PC-3 (cell line): ENCODE results near the gene MGMT. TPM values are rescaled to one million over a fixed set of nuclear protein-coding genes. Genes with fewer than 3 reads are reported as not detected.

Source experiments
- ATAC-seq: fragments of 200-7000 bp; cut with Tn5 transposase; 2 replicates; pipeline ENCODE4 v1.9.1; 2020; ENCODE audit warnings: mild to moderate bottlenecking, moderate library complexity
- BruUV-seq: library from RNA; stranded (reverse); fragments of 400-500 nt; replicated peaks from 2 replicates; lab custom pipeline; 2021; lab: Mats Ljungman, UMichigan
- CTCF ChIA-PET: fragments of 300-600 bp; sonication (Branson Sonifier 250); formaldehyde crosslinking; loops from one replicate; lab custom pipeline; 2022; ENCODE audit warnings: antibody characterized with exemption; lab: Charles Lee
- POLR2A ChIA-PET: fragments of 300-600 bp; sonication (Branson Sonifier 250); formaldehyde crosslinking; loops from one replicate; lab custom pipeline; 2022; ENCODE audit warnings: antibody characterized with exemption; ENCODE audit not compliant: unreplicated experiment; lab: Charles Lee
- DNase-seq: peaks from one replicate; pipeline ENCODE4 v3.0.0-alpha.2; 2015
- H2AFZ ChIP-seq: fragments of 300-600 bp; sonication (generic); 2 replicates; pipeline ENCODE4 v1.6.0; 2016; ENCODE audit warnings: antibody characterized with exemption, low read length
- H3F3A ChIP-seq: fragments of 300-600 bp; sonication (generic); one replicate; pipeline ENCODE4 v1.6.0; 2017; ENCODE audit warnings: antibody characterized with exemption, low read length, control low read depth, mild to moderate bottlenecking; ENCODE audit not compliant: unreplicated experiment
- H3K27ac ChIP-seq: fragments of 300-600 bp; sonication (generic); 2 replicates; pipeline ENCODE4 v1.5.1; 2016; ENCODE audit warnings: mild to moderate bottlenecking, low read length
- H3K27me3 ChIP-seq: fragments of 300-600 bp; sonication (generic); 2 replicates; pipeline ENCODE4 v1.6.1; 2016; ENCODE audit warnings: low read length, mixed read lengths
- H3K36me3 ChIP-seq: fragments of 300-600 bp; sonication (generic); 2 replicates; pipeline ENCODE4 v1.6.1; 2016; ENCODE audit warnings: low read depth, mixed run types, low read length, mixed read lengths
- H3K4me1 ChIP-seq: fragments of 300-600 bp; sonication (generic); 2 replicates; pipeline ENCODE4 v1.5.1; 2016; ENCODE audit warnings: low read length; ENCODE audit not compliant: insufficient read depth
- H3K4me2 ChIP-seq: fragments of 300-600 bp; sonication (generic); 2 replicates; pipeline ENCODE4 v1.6.0; 2016; ENCODE audit warnings: low read length
- H3K4me3 ChIP-seq: fragments of 300-600 bp; sonication (generic); 2 replicates; pipeline ENCODE4 v1.5.1; 2016; ENCODE audit warnings: mild to moderate bottlenecking, low read length, mixed read lengths
- H3K79me2 ChIP-seq: fragments of 300-600 bp; sonication (generic); 2 replicates; pipeline ENCODE4 v1.6.1; 2017; ENCODE audit warnings: low read length, mixed read lengths
- H3K9ac ChIP-seq: fragments of 300-600 bp; sonication (generic); 2 replicates; pipeline ENCODE4 v1.6.0; 2016; ENCODE audit warnings: mild to moderate bottlenecking, low read length
- H3K9me2 ChIP-seq: fragments of 300-600 bp; sonication (generic); replicated peaks from 2 replicates; pipeline ENCODE4 v1.6.1; 2016; ENCODE audit warnings: mixed run types, low read length, mixed read lengths
- H3K9me3 ChIP-seq: fragments of 300-600 bp; sonication (generic); 2 replicates; pipeline ENCODE4 v1.6.1; 2016; ENCODE audit warnings: low read length, mixed read lengths
- H4K20me1 ChIP-seq: fragments of 300-600 bp; sonication (generic); 2 replicates; pipeline ENCODE4 v1.6.1; 2016; ENCODE audit warnings: low read length, mixed read lengths
- CTCF ChIP-seq: fragments of 300-600 bp; sonication (generic); conservative IDR thresholded peaks from 2 replicates; pipeline ENCODE4 v1.5.1; 2017; ENCODE audit warnings: antibody characterized with exemption, low read depth, mild to moderate bottlenecking, low read length
- EZH2 ChIP-seq: fragments of 300-600 bp; sonication (generic); IDR thresholded peaks from one replicate; pipeline ENCODE4 v1.6.1; 2017; ENCODE audit warnings: antibody characterized with exemption, mild to moderate bottlenecking, low read length; ENCODE audit not compliant: unreplicated experiment
- EZH2phosphoT487 ChIP-seq: fragments of 300-600 bp; sonication (generic); IDR thresholded peaks from 2 replicates; pipeline ENCODE4 v1.6.1; 2018; ENCODE audit warnings: mild to moderate bottlenecking, antibody characterized with exemption, low read length, borderline replicate concordance
- intact Hi-C: fragments of 100-400 bp; cut with micrococcal nuclease; formaldehyde crosslinking; loops from 2 replicates; pipeline ENCODE4 v1.9.0; 2023
- total RNA-seq: library from RNA; depleted of rRNA; stranded (reverse); fragments of >200 nt; gene quantifications from 2 replicates; pipeline ENCODE4 v1.2.3, GENCODE V29; 2014

Gene MGMT
- total RNA-seq, 1 experiment from 2014 or later = 19.8 TPM

DNA sequence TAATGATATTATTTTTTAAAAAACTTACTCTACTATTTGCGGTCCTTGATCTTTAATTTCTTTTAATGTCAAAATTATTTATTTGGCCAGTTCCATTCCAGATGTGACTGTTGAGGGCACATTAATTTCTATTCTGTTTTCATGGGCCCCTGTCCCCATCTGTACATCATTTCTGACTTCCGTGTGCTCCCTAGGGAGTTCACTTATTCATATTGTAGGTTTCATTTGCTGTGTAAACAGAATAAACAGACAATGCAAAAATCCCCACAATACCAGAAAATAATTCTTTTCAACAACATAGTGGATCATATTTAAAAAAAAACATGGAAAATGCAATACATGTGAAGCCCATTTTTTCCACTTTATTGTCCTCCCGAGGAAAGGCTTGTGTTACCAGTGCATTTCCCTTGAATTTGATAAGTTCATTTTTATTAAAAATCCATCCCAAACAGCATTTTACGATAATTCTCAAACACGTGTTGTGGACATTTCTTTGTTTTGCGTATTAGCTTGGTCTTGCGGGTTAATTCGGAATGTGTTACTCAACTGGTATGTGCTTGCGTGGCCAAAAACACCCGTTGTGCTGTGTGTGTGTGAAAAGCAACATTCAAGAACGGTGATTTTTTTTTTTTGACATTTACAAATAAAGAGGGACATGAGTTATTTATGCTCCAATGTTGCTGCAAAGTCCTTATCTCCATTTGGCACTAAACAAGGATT is 138.4 kb downstream of the MGMT start:
- Histone ChIP-seq H3K4me3 (no peak overlapping the region), H3K36me3 (no peaks in the 10 kb centered on the region), H3K4me2 (no peak overlapping the region), H3K79me2 (no peaks in the 10 kb centered on the region), H3F3A (no peaks in the 10 kb centered on the region), H3K9ac (no peak overlapping the region), H3K4me1 (no peaks in the 10 kb centered on the region), H3K9me2 (no peaks in the 10 kb centered on the region), H4K20me1 (no peaks in the 10 kb centered on the region), H3K27me3 (no peaks in the 10 kb centered on the region), H3K27ac (no peak overlapping the region), H3K9me3 (no peaks in the 10 kb centered on the region), H2AFZ (no peak overlapping the region)
- ChIA-PET POLR2A (no interaction called here), CTCF (no interaction called here)
- DNase-seq (no peak), ATAC-seq (no peak)
- TF ChIP-seq CTCF = no peak
- no peak for TF ChIP-seq EZH2
- BruUV-seq = no TSS peak
- intact Hi-C loops = no loop called here

GRCh38 chr10:129605986-129606518 is 139.0 kb downstream of the MGMT start:
- Histone ChIP-seq H2AFZ (no peak overlapping the region), H3K9ac (no peak overlapping the region), H3K4me2 (no peak overlapping the region), H3K9me2 (no peaks in the 10 kb centered on the region), H4K20me1 (no peaks in the 10 kb centered on the region), H3K4me1 (no peaks in the 10 kb centered on the region), H3K36me3 (no peaks in the 10 kb centered on the region), H3K9me3 (no peaks in the 10 kb centered on the region), H3K27ac (no peak overlapping the region), H3K79me2 (no peaks in the 10 kb centered on the region), H3K4me3 (no peak overlapping the region), H3F3A (no peaks in the 10 kb centered on the region), H3K27me3 (no peaks in the 10 kb centered on the region)
- BruUV-seq = no TSS peak
- no peak for ATAC-seq
- ChIA-PET POLR2A (no interaction called here), CTCF (no interaction called here)
- no peak for DNase-seq
- TF ChIP-seq CTCF (no peak), EZH2 (no peak), EZH2phosphoT487 (no peak)
- intact Hi-C loops = no loop called here

DNA sequence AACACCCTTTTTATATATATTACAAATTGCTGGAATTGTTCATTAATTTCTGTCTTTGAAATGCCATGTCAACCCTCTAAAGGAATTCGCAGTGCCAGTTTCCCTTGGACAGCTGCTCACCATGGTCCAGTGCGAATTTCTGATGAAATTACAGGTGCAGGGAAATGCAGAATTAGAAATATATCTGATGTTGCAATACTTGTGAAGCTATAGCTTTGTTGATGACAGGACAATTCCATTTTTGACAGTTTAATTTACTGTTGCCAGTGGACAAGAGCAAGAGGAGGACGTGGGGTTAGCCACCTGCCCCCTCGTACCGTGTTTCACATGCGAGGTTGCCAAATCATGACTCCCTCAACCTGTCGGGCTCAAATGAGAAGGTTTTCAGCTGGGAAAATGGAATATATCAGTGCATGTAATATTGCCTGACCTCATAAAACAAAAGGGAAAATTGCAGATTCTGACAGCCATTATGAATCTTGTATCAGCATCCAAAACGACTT is 140.6 kb downstream of the MGMT start:
- intact Hi-C loops = no loop called here
- Histone ChIP-seq H3K27ac (no peak overlapping the region), H3K4me1 (no peaks in the 10 kb centered on the region), H4K20me1 (no peaks in the 10 kb centered on the region), H3K9ac (no peak overlapping the region), H2AFZ (no peak overlapping the region), H3F3A (no peaks in the 10 kb centered on the region), H3K4me2 (no peak overlapping the region), H3K4me3 (no peak overlapping the region), H3K79me2 (no peaks in the 10 kb centered on the region), H3K9me3 (no peaks in the 10 kb centered on the region), H3K27me3 (no peaks in the 10 kb centered on the region), H3K9me2 (no peaks in the 10 kb centered on the region), H3K36me3 (no peaks in the 10 kb centered on the region)
- CTCF ChIA-PET = no interaction called here
- no peak for ATAC-seq
- no TSS peak for BruUV-seq
- TF ChIP-seq EZH2phosphoT487 (no peak), CTCF (no peak), EZH2 (no peak)
- POLR2A ChIA-PET = no interaction called here
- no peak for DNase-seq
